ENCODE results near the gene NTM.

The NTM gene

DNA sequence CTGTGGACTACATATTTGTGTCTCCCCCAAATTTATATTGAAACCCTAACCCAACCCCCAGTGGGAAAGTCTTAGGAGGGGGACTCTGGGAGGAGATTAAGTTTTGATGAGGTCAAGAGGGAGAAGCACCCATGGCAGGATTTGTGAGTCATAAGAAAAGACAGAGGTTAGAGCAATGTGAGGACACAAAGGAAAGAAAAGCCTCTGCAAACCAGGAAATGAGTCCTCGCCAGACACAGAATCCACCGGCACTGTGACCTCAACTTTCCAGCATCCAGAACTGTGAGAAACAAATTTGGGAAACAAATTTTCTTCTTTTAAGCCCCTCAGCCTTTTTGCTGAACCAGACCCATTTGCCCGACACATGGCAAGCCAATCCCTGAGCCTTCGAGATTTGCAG lies 397.0 kb downstream of the NTM start:
- DNase-seq (ENCODE audit: low read depth), result no peak

DNA sequence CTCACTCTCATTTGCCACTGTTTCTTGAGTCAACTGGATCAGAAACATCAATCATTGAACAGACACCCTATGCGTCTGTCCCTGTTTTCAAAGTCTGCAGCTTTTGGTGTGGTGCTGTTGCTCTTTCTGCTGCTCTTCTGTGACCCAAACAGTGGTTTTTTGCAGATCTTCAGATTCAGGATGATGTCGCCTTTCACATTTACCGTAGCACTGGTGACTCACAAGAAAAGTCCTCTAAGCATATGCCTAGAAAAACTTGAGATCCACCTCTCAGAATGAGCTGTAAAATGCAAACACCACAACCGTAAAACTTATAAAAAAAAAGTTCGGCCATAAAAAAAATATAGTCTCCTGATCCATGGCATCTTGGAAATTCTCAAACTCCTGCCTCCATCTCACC lies 400.4 kb downstream of the NTM start:
- DNase-seq (ENCODE audit: low read depth), result no peak

DNA sequence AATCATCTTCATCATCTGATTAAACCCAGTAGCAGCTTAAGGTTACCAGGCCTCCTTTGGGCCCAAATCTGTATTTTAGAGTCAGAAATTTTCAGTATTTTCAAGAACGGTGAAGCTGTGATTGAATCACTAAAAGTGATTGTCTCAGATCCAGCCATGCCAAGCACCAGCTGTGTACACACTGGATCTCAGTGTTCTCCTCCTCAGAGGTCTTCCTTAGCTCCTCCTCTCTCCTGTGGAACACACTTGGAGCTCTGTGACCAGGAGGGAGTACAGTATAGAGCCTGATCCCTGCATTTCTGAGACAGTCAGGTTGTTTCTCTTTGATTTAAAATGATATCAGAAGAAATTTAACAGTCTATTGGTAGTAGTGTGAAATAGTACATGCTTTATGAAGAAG lies 401.1 kb downstream of the NTM start:
- DNase-seq (ENCODE audit: low read depth), result no peak

DNA sequence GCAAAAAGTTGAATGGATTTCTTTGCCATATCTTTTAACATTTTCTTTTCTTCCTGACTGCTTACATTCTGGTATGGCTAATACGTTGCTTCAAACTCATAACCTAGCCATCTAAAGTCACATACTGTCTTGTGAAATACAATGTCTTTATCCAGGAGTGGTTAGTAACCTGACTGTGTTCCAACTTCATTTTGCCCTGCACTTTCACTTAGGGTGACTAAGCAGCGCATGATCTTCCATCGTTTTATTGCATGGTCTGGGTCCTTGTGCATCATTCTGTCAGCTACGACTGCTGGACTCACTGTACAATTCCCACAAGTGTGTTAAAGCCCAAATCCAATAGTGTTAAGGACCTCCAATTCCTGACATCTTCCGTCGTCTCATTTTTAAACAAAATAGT lies 403.2 kb downstream of the NTM start:
- no peak for DNase-seq (ENCODE audit: low read depth)

DNA sequence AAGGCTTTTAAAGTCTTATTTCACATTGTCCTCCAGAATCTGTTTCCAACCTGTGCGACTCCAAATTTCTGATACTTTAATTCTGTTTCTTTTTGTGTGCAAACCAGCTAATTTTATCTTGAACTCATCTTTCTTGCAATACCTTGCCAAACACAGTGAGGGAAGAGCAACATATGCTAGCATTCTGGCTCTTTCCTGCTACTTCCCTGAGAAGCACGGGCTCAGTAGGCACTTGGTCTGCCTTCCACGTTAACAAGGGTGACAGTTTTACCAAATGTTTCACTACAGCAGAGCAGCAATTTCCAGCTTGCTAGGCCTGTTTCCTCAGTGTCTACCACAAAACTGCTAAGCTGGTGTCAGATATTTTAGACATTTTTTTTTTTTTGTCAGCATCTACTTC lies 405.8 kb downstream of the NTM start:
- no peak for DNase-seq (ENCODE audit: low read depth)

DNA sequence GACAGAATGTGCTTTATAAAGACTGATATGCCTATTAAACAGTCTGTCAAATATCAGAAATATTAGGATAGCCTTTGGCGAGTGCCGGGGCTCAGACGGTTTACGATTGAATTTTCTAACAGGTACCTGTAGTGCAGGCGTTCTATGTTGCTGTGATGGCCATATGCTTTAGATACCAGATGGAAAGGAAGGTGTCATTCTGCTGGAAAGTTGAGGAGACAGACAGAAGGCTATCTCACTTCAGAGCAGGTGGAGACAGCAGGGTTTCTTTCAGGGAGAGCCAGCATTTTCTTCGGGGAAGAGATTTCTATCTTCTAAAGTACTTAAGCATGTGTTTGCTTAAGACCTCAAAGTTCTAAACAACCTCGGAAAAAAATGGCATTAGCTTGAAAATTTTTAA lies 415.4 kb downstream of the NTM start:
- no peak for DNase-seq (ENCODE audit: low read depth)

DNA sequence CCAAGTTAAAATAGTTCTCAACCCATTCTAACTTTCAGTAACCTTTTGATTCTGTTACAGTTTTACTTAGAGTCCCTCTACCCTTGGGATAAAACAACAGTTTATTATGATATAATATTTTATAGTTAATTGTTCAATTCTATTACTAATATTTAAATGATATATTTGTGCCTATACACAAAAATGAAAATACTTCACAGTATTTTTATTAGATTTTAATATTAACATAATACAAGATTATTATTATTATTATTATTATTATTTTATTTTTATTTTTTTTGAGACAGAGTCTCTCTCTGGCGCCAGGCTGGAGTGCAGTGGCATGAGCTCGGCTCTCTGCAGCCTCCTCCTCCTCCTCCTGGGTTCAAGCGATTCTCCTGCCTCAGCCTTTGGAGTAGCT lies 416.7 kb downstream of the NTM start:
- no peak for DNase-seq (ENCODE audit: low read depth)

DNA sequence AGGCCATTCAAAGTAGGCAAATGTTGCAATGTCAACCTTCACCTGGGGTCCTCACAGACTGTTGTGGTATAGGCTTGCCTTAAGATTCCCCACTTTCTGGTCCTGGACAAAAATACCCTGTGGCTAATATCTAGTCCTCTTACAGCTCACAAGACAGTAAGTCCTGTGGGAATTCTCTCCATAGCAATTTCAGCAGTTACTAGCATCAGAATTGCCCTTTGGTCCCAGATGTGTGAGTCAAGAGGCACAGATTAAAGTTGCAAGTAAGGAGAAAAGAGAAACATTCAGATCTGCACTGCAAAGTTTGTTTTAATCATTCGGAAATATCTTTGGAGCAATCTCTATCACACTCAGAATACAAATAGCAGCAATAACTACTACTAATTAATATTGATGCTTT lies 420.2 kb downstream of the NTM start:
- DNase-seq (ENCODE audit: low read depth), result no peak

DNA sequence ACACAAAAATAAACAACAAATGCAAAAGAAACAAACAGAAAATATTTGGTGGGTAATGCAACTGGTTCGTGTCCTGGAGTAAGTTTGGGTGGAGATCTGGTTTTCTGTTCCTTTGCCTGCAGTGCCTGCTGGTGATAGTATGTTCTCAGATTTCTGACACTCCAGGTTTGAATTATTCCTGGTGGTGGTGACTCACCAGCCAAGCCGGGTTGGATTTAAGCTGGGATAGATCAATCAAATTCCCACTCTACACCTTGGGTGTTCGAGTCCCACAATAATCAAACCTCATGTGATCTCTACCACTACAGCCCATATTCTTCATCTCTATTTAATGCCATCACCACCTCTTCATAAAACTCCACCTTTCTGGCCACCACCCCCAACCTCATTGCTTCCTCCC lies 421.8 kb downstream of the NTM start:
- no peak for DNase-seq (ENCODE audit: low read depth)

DNA sequence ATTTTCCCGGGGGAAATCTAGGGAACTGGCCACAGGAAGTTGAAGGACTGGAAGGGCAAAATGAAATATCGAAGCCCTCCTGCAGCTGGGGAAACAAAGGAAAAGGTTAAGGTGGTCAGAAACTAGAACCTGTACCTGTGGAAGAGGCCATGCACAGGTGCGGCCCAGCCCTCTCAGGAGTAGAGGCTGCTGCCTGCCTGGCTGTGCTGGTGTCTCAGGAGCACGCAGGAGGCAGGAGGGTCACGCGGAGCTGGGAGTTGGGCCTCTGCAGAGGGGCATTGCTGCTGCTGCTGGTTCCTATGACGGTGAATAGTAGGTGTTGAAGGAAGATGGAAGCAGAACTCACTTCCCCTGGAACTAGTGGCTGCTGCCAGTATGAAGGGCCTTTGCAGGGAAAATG lies 425.7 kb downstream of the NTM start:
- no peak for DNase-seq (ENCODE audit: low read depth)

DNA sequence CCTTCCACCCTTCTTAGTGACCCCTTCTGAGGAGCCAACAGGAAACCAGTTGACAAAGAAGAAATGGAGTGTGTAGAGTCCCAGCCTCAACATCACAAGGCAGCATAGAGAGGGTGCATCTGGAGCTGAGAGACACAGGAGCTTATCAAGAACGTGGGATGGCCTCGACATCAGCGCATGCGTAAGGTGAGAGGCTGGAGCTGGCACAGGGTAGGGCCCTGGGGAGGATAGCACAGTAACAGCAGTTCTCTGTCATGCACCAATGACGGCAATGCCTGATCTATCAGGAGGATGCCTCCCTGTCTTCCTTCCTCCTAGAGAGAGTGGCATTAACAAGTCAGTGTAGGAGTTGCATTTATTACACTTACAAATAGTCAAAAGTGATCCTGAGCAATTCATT lies 426.1 kb downstream of the NTM start:
- no peak for DNase-seq (ENCODE audit: low read depth)

DNA sequence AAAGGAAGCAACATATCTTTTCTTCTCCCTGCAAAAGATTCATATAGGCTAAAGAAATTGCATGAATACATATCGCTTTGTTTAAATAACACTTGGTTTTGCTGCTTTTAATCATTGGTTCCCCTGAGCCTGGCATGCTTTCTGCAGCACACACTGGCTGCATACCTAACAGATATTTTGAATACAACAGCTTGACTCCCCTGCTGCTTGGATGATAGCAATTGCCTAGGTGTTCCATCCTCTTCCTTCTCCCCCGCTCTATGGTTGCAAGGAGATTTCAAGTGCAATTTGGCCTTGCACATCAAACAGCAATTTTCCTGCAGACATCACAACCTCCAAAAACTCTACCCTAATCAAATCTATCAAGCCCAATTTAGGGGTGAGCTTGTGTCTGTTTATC lies 430.0 kb downstream of the NTM start:
- no peak for DNase-seq (ENCODE audit: low read depth)

DNA sequence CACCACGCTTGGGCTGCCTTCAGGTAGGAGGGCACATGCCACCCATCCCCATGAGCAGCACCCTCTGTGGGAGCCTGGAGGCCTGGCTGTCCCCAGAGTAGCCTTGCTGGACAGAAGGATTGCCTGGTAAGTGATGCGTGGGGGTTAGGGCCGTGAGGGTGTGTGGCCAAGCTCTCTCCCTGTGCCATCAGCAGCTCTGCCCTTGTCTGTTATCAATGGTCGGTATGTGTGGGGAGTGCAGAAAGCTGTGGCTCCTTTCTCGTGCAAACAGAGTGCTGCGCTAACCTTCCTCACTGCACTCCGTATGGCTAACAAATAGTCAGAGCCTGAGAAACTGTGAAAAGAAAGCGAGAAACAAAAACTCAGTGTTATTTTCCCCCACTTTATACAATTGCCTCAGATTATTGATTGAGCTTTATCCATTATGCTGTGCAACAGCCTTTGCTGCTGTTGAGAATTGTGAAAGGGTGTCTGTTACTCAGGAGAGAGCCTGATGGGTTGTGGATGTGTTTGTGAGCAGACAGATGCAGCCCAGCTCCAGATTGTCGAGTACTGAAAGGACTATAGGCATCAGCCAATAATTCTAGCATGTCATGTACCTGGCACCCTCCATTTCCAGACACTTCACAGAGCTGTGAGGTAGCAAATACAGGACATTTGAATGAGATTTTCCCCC lies 432.2 kb downstream of the NTM start:
- no peak for DNase-seq (ENCODE audit: low read depth)

DNA sequence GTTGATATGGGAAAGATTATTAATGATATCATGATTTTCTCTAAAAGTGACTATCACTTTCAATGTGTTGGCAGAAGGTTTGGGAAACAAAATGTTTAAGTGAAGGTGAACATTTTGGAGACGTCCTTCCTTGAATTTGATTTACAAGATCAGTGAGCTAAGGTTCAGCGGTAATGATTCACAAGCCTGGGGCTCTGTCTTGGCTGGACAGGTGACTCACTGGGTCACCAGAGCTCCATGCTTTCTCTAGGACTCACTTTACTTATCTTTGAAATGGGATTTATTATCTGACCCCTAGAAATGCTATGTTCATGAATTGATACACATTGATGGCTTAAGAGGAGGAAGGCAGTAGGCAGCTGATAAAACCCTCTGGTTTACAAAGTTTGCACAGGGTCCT lies 437.5 kb downstream of the NTM start:
- no peak for DNase-seq (ENCODE audit: low read depth)

DNA sequence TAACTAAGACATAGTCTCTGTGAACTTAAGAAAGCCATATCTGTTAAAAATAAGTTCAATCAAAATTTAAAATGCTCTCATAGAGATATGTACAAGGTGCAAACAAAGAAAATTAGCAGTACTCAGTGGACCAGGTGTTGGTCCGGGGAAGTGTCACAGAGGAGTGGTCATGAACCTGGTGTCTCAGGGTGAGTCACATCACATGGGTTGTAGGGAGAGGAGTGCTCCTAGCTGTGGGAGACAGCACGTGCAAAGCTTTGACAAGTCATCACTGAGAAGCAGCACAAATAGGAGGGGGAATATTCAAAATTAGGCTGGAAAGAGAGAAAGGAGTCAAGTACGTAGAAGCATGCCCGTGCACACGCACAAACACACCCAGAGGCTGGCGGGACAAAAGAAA lies 438.1 kb downstream of the NTM start:
- DNase-seq (ENCODE audit: low read depth), result no peak

DNA sequence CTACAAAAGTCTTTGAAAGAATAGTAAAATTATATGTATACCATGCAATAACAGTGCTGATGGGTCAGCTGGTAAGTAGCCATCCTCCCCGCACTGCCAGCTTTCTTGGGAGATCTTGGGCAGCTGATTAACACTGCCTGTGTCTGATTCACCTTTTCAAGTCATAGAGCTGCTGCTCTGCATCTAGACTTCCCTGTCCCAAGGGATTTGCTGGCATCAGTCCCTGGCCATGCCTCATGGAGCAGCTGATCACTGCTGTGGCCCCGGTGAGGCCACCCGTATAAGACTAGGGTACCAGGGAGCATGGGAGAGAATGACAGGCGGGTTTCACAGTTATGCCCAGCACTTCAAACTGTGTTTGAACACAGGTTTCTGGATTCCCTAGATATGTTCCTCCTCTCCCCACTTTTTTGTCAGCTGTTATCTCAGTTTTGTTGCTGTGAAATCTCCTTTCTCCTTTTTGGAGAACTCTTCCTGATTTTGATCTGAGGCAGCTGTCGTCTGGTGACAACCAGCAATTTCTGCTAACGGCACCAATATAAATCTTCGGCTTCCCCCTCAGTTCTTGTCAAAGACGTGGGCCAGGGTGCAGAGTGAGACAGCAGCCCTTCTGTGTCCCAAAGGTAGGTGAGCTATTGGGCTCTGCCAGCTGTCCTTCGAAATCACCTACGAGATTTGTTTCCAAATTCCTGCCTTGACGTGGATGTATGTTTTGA lies 438.9 kb downstream of the NTM start:
- no peak for DNase-seq (ENCODE audit: low read depth)

DNA sequence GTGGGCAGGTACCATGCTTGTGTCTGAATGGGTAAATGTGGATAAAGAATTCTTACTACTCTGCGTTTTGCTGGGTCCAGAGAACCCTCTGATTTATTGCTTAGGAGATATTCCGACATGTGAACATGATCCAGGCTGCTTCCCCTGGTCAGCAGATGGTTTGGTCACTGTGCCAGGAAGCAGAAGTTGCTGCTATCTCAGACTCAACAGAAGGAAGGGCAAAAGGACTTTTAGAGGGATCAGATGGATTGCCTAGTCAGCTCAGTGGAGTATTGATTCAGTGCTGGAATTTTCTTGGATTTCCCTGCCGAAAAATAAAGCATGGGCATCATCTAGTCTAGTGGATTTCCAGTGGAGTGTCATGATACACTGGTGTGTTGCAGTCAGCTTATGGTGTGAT lies 440.1 kb downstream of the NTM start:
- no peak for DNase-seq (ENCODE audit: low read depth)

DNA sequence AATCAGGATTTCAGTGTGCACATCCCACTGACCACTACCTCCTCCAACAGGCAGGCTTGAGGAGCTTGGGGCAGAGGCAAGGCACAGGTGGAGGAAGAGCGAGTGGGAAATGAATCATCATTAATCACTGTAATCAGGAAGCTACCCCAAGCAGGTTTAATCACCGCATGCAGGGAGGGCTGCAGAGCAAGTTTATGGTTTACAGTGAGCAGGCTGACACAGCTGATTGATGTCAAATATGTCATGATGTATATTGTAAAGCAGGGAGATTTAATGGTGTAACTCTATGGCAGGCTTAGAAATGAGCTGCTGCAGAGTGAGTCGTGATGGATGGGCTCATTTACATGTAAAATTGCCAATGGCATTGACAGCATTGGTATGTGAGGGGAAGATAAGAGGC lies 441.0 kb downstream of the NTM start:
- no peak for DNase-seq (ENCODE audit: low read depth)

DNA sequence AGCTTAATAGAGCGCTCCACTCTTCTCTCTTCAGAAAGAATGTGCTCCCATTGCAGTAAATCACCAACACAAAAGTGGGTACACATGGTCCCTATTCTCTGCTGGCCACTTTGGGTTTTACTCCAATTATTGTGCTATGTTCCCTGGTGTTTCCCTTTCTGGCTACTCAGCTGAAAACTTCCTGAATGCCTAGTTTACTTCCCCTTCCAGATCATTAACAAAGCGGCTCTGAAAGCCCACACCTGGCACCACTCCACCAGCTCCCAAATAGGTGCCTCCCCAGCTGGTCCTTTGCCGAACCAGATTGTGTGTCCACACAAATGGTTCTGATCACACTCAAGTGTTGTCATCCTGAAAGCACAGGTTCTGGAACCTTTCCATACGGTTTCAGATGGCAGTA lies 443.7 kb downstream of the NTM start:
- DNase-seq (ENCODE audit: low read depth), result no peak

DNA sequence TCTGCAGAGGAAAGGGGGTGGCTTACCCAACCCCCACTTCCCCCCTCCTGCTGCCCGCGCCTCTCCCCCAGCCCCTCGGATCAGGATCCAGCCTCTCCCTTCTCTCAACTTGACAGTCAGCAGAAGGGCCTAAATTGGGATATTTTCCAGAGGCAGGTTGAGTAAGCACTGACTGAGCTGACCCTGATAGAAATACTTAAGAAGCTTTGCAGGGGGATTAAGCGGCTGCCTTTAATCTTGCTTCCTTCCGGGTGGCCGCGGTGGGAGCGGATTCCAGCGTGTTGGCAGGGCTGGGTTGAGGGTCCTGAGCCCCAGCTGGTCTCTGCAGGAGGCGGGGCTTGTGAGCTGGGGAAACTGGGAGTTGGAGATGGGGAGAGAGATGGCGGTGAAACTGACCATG lies 445.2 kb downstream of the NTM start:
- no peak for DNase-seq (ENCODE audit: low read depth)

DNA sequence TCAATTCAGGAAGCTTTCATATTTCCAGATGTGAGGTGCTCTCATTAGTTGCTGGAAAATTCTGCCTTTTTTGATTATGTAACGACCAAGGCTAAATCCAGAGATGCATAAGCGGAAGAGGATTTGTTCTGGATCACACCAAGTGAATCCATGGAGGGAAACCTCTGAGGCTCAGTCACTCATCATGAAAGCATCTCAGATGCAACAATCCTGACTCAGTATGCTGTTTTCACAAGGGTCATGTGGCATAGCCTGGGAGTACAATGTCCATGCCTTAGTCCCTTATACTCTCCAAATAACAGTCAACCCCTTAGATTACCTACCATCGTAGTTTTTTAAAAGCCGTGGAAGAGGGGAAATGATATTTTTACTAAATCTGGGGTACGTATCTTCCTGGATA lies 445.6 kb downstream of the NTM start:
- peak; percentile 22 for DNase-seq (ENCODE audit: low read depth)

DNA sequence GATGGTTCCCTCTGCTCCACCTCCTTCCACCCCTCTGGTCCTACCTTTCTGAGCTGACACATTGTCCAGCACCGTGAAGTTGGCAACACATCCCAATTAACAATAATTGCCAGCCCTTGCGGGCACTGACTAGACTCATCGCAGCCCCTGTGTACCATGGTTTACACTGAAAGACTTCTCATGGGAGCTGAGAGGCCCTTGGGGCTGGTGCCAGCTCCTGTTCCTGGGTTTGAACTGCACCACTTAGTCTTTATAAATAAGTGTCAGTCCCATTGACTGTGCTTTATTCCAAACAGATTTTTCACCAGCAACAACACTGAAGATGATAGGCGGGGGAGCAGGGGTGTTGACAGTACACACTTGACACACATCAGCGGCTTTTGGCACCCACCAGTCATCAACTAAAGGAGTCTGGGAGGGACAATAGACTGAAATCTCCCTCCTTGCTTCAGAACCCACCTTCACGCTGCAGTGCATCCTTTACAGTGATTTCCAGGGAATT lies 447.3 kb downstream of the NTM start:
- DNase-seq (ENCODE audit: low read depth), result no peak

DNA sequence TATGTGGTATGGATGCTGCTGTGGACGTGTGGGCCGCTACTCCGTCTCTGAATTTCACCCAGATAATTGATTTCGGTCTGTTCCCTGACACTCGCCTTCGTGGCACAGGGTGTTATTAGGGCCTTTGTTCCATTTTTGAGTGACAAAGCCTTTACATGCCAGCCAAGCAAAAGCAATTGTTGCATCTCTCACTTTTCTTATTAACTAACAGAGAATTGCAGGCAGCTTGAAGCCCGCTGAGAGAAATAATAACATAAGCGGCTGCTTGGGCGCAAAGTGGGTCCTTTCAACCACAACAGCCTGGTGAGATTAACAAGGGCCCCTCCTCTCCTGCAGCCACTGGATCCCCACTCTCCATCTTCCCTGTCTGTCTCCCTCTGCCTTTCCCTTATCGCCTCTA lies 449.4 kb downstream of the NTM start:
- no peak for DNase-seq (ENCODE audit: low read depth)

DNA sequence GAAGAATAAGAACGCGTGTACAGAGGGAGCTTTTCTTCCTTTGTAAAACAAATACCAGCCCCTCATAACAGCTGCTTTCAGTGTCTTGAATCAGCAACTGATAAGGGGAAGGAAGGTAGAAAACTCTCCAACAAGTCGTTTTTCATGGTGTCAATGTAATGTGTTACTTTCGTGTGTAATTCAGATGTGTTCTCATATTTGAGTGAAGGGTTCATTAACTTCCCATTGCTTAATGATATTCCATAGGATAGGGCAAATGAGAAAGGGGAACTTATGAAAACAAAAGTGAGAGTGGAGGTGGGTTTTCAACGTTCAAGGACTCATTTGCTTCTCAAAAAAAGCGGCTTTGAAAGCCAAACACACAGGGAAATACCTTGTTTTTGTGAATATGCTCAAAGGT lies 452.1 kb downstream of the NTM start:
- DNase-seq (ENCODE audit: low read depth), result no peak

Measured in non-pigmented ciliary epithelial cell (primary cell).